ENCODE results near the gene SOHLH2.

GRCh38 chr13:36163286-36163685 lies 51.1 kb downstream of the SOHLH2 start:
- TF ChIP-seq EZH2 (IDR thresholded peaks at IDR 0.05; ENCODE audit: insufficient read depth, poor library complexity, severe bottlenecking), result no peak
- TF ChIP-seq EZH2phosphoT487 (IDR thresholded peaks at IDR 0.05; ENCODE audit: insufficient read depth, low read depth), result no peak
